WERI-Rb-1 (cell line): Measurements from ENCODE around the gene UBIAD1.
"Not testable (repeated sequence)": the region's sequence is repeated elsewhere in the genome, so short reads cannot be mapped to it uniquely, and the experiment has no call there.

ENCODE experiments used
- DNase-seq: peaks from one replicate; pipeline ENCODE4 v3.0.0-alpha.2; 2020
- H3K27ac ChIP-seq: fragments of 250-450 bp; sonication (Bioruptor Pico); 2 replicates; pipeline ENCODE4 v1.5.1; 2020; ENCODE audit warnings: mild to moderate bottlenecking, moderate library complexity
- H3K27me3 ChIP-seq: fragments of 250-450 bp; sonication (Bioruptor Pico); 2 replicates; pipeline ENCODE4 v1.5.1; 2021; ENCODE audit warnings: mild to moderate bottlenecking, low read depth, moderate library complexity; ENCODE audit not compliant: insufficient read depth, severe bottlenecking
- H3K36me3 ChIP-seq: fragments of 250-450 bp; sonication (Bioruptor Pico); 2 replicates; pipeline ENCODE4 v1.5.1; 2020; ENCODE audit warnings: mild to moderate bottlenecking, moderate library complexity
- H3K4me3 ChIP-seq: 2 replicates; pipeline ENCODE4 v1.5.1; 2011; ENCODE audit warnings: low read depth, mild to moderate bottlenecking, control low read depth, low read length
- H3K9me3 ChIP-seq: fragments of 250-450 bp; sonication (Bioruptor Pico); 2 replicates; pipeline ENCODE4 v1.5.1; 2021; ENCODE audit warnings: mild to moderate bottlenecking, moderate library complexity; ENCODE audit not compliant: severe bottlenecking
- TF ChIP-seq, protein P1 (sequence below): IDR thresholded peaks from 2 replicates; pipeline ENCODE4 v1.5.1; 2011; ENCODE audit warnings: low read depth, mild to moderate bottlenecking, control low read depth, inconsistent platforms, low read length

The UBIAD1 gene

DNA sequence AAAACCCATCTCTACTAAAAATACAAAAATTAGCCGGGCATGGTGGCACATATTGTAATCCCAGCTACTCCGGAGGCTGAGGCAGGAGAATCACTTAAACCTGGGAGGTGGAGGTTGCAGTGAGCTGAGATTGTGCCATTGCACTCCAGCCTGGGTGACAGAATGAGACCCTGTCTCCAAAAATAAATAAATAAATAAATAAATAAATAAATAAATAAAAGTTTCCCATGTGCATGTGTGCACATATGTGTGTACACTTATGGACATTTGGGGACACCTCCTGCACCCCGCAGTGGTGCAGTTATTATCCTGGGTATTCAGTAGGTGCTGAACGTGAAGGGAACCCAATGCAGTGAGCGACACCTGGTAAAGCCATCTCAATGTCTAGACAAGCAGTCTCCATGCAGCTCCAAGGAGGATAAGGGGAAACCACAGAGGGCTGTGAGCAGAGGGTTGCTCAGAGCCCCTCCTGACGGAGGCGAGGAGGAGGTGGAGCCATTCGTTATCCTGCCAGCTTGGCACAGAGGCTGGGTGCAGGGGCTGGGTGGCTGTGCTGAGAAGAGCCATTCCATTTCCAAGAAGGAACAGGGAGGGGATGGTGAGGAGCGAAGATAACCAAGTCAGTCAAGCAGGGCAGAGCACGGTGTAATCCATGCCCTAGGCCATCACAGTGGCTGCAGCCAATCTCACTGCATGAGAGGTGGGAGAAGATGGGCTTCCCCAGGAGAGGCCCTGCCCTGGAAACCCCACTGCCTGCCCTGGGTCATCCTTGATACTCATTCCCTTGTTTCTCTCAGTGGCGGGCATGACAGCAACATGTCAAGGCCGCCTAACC lies 25.6 kb downstream of the UBIAD1 start:
- no peak overlapping the region for H3K27ac ChIP-seq
- peaks cover 14% of the 10 kb centered on the region for H3K36me3 ChIP-seq
- no peaks in the 10 kb centered on the region for H3K27me3 ChIP-seq
- TF ChIP-seq, protein P1, sequence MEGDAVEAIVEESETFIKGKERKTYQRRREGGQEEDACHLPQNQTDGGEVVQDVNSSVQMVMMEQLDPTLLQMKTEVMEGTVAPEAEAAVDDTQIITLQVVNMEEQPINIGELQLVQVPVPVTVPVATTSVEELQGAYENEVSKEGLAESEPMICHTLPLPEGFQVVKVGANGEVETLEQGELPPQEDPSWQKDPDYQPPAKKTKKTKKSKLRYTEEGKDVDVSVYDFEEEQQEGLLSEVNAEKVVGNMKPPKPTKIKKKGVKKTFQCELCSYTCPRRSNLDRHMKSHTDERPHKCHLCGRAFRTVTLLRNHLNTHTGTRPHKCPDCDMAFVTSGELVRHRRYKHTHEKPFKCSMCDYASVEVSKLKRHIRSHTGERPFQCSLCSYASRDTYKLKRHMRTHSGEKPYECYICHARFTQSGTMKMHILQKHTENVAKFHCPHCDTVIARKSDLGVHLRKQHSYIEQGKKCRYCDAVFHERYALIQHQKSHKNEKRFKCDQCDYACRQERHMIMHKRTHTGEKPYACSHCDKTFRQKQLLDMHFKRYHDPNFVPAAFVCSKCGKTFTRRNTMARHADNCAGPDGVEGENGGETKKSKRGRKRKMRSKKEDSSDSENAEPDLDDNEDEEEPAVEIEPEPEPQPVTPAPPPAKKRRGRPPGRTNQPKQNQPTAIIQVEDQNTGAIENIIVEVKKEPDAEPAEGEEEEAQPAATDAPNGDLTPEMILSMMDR: no peak
- no peak for DNase-seq
- no peak overlapping the region for H3K4me3 ChIP-seq
- H3K9me3 ChIP-seq: no peaks in the 10 kb centered on the region

DNA sequence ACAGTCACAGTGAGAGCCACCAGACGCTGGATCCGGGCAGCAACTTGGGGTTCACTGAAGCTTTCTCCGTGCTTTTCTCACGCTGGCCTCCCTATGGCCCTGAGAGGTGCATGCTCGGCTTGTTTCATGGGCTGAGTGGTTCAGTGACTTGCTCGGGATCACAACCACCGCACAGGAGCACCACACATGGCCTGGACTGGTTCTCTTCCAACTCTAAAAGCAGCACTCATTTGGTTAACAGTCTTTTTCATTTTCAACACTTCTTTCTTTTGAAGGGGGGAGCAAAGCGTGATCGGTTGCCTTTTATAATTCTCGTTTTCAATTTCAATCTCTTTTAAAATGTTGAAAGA lies 26.2 kb downstream of the UBIAD1 start:
- no peak for DNase-seq
- Histone ChIP-seq H3K4me3 (no peak overlapping the region), H3K36me3 (peaks cover 14% of the 10 kb centered on the region), H3K27ac (no peak overlapping the region), H3K9me3 (no peaks in the 10 kb centered on the region), H3K27me3 (no peaks in the 10 kb centered on the region)
- TF ChIP-seq, protein P1: no peak

- TF ChIP-seq, protein P1: no peak
- no peaks in the 10 kb centered on the region for H3K9me3 ChIP-seq
- no peak for DNase-seq
- H3K36me3 ChIP-seq: no peaks in the 10 kb centered on the region
- no peaks in the 10 kb centered on the region for H3K27me3 ChIP-seq
- H3K27ac ChIP-seq: no peak overlapping the region
- H3K4me3 ChIP-seq: no peak overlapping the region
Observed at GRCh38 chr1:11301601-11302000, 28.6 kb downstream of the UBIAD1 start.

DNA sequence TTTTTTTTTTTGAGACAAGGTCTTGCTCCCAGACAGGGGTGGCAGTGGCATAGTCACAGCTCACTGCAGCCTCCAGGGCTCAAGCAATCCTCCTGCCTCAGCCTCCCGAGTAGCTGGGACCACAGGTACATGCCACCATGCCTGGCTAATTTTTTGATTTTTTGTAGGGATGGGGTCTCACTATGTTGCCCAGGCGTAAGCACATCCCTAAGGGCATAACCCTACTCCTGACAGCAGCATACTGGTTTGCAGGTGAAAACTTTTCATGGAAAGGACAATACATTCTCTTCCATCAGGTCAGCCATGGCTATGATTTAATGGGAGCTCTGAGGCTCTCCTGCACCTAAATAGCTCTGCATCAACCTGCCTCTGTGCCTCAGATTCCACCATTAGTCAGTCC lies 29.4 kb downstream of the UBIAD1 start:
- H3K36me3 ChIP-seq: no peaks in the 10 kb centered on the region
- no peak overlapping the region for H3K27ac ChIP-seq
- TF ChIP-seq, protein P1: no peak
- no peak overlapping the region for H3K4me3 ChIP-seq
- H3K9me3 ChIP-seq: no peaks in the 10 kb centered on the region
- no peak for DNase-seq
- no peaks in the 10 kb centered on the region for H3K27me3 ChIP-seq

- not testable (repeated sequence) for H3K27me3 ChIP-seq, H3K9me3 ChIP-seq, H3K4me3 ChIP-seq, DNase-seq, H3K36me3 ChIP-seq, H3K27ac ChIP-seq
Observed at GRCh38 chr1:11305516-11305915, 32.5 kb downstream of the UBIAD1 start.

- DNase-seq: no peak
- Histone ChIP-seq H3K27me3 (no peaks in the 10 kb centered on the region), H3K36me3 (no peaks in the 10 kb centered on the region), H3K27ac (no peak overlapping the region), H3K9me3 (no peaks in the 10 kb centered on the region), H3K4me3 (no peak overlapping the region)
- TF ChIP-seq, protein P1: no peak
Observed at GRCh38 chr1:11307852-11308251, 34.9 kb downstream of the UBIAD1 start.
